ENCODE measurements around the gene LINGO1. TPM values are rescaled to one million over a fixed set of nuclear protein-coding genes. Genes with fewer than 3 reads are reported as not detected.

The LINGO1 gene
- polyA plus RNA-seq, 3 donors = not detected

GRCh38 chr15:77673866-77674265 is 41.2 kb upstream of the LINGO1 start:
- no peak overlapping the region for H3K4me3 ChIP-seq (replicated peaks in 1 of 3; ENCODE audit: low read depth in 2 of 3, low read length in 3 of 3)
- Mint-ChIP-seq H3K27me3 (ENCODE audit: low read depth in 3 of 3) (peaks cover 3 to 7% (median 6%) of the 10 kb centered on the region in 3 donors), H3K4me1 (no peaks in the 10 kb centered on the region), H3K9me3 (no peaks in the 10 kb centered on the region), H3K4me3 (no peak overlapping the region), H3K27ac (no peak overlapping the region), H3K36me3 (no peaks in the 10 kb centered on the region)
- H4K20me1 ChIP-seq (ENCODE audit: insufficient read depth, low read length) = no peaks in the 10 kb centered on the region
- intact Hi-C loops (cut with micrococcal nuclease) = no loop called here
- H2AFZ ChIP-seq (ENCODE audit: insufficient read depth, low read depth, low read length, poor library complexity, severe bottlenecking) = no peak overlapping the region
- no peak overlapping the region for H3K4me2 ChIP-seq (replicated peaks; ENCODE audit: extremely low read depth, low read length, poor library complexity, severe bottlenecking)
- peaks cover 0 to 2% of the 10 kb centered on the region in 2 donors for H3K27me3 ChIP-seq (ENCODE audit: control insufficient read depth in 2 of 2, insufficient read depth in 2 of 2, low read length in 2 of 2)
- no peak for TF ChIP-seq CTCF (IDR thresholded peaks at IDR 0.05)
- H3K36me3 ChIP-seq (replicated peaks in 1 of 2; ENCODE audit: control insufficient read depth in 1 of 2, insufficient read depth in 2 of 2, low read length in 2 of 2) = no peaks in the 10 kb centered on the region
- H3K27ac ChIP-seq (ENCODE audit: low read depth in 1 of 2, low read length in 2 of 2) = no peak overlapping the region
- DNase-seq = no peak
- 83% methylated on average over 5 of the region's 5 CpGs for WGBS (ENCODE audit: insufficient coverage)
- no peaks in the 10 kb centered on the region for H3K9me3 ChIP-seq (replicated peaks in 1 of 2; ENCODE audit: control insufficient read depth in 1 of 2, insufficient read depth in 1 of 2, low read length in 2 of 2)
- H3K79me2 ChIP-seq (ENCODE audit: insufficient read depth, low read length) = no peaks in the 10 kb centered on the region
- no peak overlapping the region for H3K9ac ChIP-seq (ENCODE audit: insufficient read depth, low read length, poor library complexity, severe bottlenecking)
- no peaks in the 10 kb centered on the region for H3K4me1 ChIP-seq (ENCODE audit: control insufficient read depth in 1 of 2, insufficient read depth in 2 of 2, low read length in 2 of 2)

GRCh38 chr15:77672135-77672534 is 39.4 kb upstream of the LINGO1 start:
- no peak overlapping the region for H3K9ac ChIP-seq (ENCODE audit: insufficient read depth, low read length, poor library complexity, severe bottlenecking)
- no peaks in the 10 kb centered on the region for H3K9me3 ChIP-seq (replicated peaks in 1 of 2; ENCODE audit: control insufficient read depth in 1 of 2, insufficient read depth in 1 of 2, low read length in 2 of 2)
- H3K27me3 ChIP-seq (ENCODE audit: control insufficient read depth in 2 of 2, insufficient read depth in 2 of 2, low read length in 2 of 2) = peaks cover 0 to 2% of the 10 kb centered on the region in 2 donors
- H3K4me3 ChIP-seq (replicated peaks in 1 of 3; ENCODE audit: low read depth in 2 of 3, low read length in 3 of 3) = no peak overlapping the region
- no peaks in the 10 kb centered on the region for H3K4me1 ChIP-seq (ENCODE audit: control insufficient read depth in 1 of 2, insufficient read depth in 2 of 2, low read length in 2 of 2)
- no peak overlapping the region for H2AFZ ChIP-seq (ENCODE audit: insufficient read depth, low read depth, low read length, poor library complexity, severe bottlenecking)
- no peak for TF ChIP-seq CTCF (IDR thresholded peaks at IDR 0.05)
- no peak overlapping the region for H3K27ac ChIP-seq (ENCODE audit: low read depth in 1 of 2, low read length in 2 of 2)
- no peaks in the 10 kb centered on the region for H3K4me1 Mint-ChIP-seq
- H3K36me3 Mint-ChIP-seq = no peaks in the 10 kb centered on the region
- H4K20me1 ChIP-seq (ENCODE audit: insufficient read depth, low read length) = no peaks in the 10 kb centered on the region
- 40% methylated on average over 3 of the region's 7 CpGs for WGBS (ENCODE audit: insufficient coverage)
- H3K36me3 ChIP-seq (replicated peaks in 1 of 2; ENCODE audit: control insufficient read depth in 1 of 2, insufficient read depth in 2 of 2, low read length in 2 of 2) = no peaks in the 10 kb centered on the region
- no peak overlapping the region for H3K27ac Mint-ChIP-seq
- H3K4me3 Mint-ChIP-seq = no peak overlapping the region
- no peaks in the 10 kb centered on the region for H3K79me2 ChIP-seq (ENCODE audit: insufficient read depth, low read length)
- H3K27me3 Mint-ChIP-seq (ENCODE audit: low read depth in 3 of 3) = peaks cover 2 to 9% (median 8%) of the 10 kb centered on the region in 3 donors
- no peaks in the 10 kb centered on the region for H3K9me3 Mint-ChIP-seq
- DNase-seq = no peak
- H3K4me2 ChIP-seq (replicated peaks; ENCODE audit: extremely low read depth, low read length, poor library complexity, severe bottlenecking) = no peak overlapping the region
- intact Hi-C loops (cut with micrococcal nuclease) = no loop called here

Data from CD14-positive monocyte (primary cell).